PFSK-1 (cell line): ENCODE results near the gene ASB8.

Experiments
- FOXP2 ChIP-seq: optimal IDR thresholded peaks from 2 replicates; pipeline ENCODE3; 2011; ENCODE audit warnings: borderline replicate concordance, control low read depth, inconsistent platforms; ENCODE audit not compliant: insufficient read depth; ENCODE audit errors: extremely low read length, extremely low read depth
- POLR2AphosphoS5 ChIP-seq: IDR thresholded peaks from 2 replicates; pipeline ENCODE4 v1.6.1; 2012; ENCODE audit warnings: low read depth, mild to moderate bottlenecking, control low read depth, low read length, moderate library complexity
- TAF1 ChIP-seq: IDR thresholded peaks from 2 replicates; pipeline ENCODE4 v1.6.1; 2012; ENCODE audit warnings: low read length, control low read depth, borderline replicate concordance; ENCODE audit not compliant: insufficient read depth
- TF ChIP-seq, protein P1 (sequence below), 2 experiments: IDR thresholded peaks; 2 replicates each; pipeline versions ENCODE4 v1.6.1 to v1.8.0; 2011 to 2012; ENCODE audit warnings: low read depth in 2 of 2, low read length in 2 of 2, control low read depth in 1 of 2, inconsistent platforms in 1 of 2, mild to moderate bottlenecking in 1 of 2, moderate library complexity in 1 of 2; ENCODE audit not compliant: insufficient read depth in 1 of 2

DNA sequence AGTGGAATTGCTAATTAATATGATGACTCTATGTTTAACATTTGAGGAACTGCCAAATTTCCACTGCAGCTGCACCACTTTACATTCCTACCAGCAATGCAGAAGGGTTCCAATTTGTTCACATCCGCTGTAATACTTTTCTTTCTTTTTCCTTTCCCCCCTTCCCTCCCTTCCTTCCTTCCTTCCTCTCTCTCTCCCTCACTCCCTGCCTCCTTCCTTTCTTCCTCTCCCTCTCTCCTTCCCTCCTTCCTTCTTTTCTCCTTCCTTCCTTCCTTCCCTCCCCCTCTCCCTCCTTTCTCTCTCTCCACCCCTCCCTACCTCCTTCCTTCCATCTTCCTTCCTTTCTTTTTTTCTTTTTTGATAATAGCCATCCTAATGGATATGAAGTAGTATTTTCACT, 41.4 kb downstream of the ASB8 start:
- TF ChIP-seq, protein P1, sequence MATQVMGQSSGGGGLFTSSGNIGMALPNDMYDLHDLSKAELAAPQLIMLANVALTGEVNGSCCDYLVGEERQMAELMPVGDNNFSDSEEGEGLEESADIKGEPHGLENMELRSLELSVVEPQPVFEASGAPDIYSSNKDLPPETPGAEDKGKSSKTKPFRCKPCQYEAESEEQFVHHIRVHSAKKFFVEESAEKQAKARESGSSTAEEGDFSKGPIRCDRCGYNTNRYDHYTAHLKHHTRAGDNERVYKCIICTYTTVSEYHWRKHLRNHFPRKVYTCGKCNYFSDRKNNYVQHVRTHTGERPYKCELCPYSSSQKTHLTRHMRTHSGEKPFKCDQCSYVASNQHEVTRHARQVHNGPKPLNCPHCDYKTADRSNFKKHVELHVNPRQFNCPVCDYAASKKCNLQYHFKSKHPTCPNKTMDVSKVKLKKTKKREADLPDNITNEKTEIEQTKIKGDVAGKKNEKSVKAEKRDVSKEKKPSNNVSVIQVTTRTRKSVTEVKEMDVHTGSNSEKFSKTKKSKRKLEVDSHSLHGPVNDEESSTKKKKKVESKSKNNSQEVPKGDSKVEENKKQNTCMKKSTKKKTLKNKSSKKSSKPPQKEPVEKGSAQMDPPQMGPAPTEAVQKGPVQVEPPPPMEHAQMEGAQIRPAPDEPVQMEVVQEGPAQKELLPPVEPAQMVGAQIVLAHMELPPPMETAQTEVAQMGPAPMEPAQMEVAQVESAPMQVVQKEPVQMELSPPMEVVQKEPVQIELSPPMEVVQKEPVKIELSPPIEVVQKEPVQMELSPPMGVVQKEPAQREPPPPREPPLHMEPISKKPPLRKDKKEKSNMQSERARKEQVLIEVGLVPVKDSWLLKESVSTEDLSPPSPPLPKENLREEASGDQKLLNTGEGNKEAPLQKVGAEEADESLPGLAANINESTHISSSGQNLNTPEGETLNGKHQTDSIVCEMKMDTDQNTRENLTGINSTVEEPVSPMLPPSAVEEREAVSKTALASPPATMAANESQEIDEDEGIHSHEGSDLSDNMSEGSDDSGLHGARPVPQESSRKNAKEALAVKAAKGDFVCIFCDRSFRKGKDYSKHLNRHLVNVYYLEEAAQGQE (IDR thresholded peaks at IDR 0.05; ENCODE audit: insufficient read depth in 1 of 2, low read depth in 2 of 2, low read length in 2 of 2) = no peak
- TF ChIP-seq POLR2AphosphoS5 (no peak), TAF1 (no peak), FOXP2 (no peak)
